Fibroblast of skin of abdomen (primary cell): Measurements from ENCODE around the gene OR1I1.

ENCODE experiments used
- DNase-seq: peaks from one replicate; pipeline ENCODE4 v3.0.0-alpha.2; 2013

The OR1I1 gene

DNA sequence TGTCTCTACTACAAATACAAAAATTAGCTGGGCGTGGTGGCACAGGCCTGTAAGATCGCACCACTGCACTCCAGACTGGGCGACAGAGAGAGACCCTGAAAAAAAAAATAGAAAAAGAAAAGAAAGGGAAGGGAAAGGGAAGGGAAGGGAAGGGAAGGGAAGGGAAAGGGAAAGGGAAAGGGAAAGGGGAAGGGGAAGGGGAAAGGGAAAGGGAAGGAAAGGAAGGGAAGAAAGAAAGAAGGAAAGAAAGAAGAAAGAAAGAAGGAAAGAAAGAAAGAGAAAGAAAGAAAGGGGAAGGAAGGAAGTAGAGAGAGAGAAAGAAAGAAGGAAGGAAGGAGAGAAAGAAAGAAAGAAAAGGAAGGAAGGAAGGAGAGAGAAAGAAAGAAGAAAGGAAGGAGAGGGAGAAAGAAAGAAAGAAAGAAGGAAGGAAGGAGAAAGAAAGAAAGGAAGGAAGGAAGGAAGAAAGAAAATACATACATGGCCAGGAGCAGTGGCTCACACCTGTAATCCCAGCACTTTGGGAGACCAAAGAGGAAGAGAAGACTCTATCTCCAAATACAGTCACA is 17.1 kb downstream of the OR1I1 start:
- no peak for DNase-seq

DNA sequence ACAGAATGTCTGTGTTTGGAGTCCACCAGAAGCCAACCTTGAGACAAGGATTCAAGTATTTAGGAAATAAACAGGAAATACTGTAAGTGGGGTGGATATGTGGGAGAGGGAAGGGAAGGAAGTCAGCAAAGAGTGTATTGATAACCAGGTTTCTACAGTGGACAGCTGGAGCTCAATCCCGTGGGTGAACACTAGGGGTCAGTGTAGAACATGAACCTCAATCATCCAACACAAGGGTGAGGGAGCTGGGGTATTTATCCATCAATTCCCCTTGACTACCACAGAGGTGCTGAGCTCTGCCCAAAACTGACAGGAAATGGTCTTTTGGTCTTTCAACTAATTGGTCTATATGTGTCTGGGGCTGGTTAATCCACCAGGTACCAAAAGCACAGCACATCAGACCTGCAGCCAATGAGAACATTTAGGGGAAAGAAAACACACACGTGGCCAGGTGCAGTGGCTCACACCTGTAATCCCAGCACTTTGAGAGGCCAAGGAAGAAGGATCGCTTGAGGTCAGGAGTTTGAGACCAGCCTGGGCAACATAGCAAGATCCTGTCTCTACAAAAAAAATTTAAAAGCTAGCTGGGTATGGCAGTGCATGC is 19.6 kb downstream of the OR1I1 start:
- DNase-seq: no peak

DNA sequence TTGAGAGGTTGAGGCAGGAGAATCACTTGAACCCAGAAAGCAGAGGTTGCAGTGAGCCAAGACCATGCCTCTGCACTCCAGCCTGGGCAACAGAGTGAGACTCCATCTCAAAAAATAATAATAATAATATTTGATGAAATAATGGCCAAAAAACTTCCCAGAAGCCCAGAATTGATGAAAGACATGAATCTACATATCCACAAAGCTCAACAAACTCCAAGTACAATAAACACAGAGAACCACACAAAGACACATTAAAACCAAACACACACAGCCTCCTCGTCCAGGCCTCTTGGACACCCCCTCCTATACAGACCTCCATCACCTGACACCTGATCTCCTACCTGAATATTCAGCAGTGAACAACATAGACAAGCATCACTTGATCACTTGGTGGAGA is 22.0 kb downstream of the OR1I1 start:
- no peak for DNase-seq

DNA sequence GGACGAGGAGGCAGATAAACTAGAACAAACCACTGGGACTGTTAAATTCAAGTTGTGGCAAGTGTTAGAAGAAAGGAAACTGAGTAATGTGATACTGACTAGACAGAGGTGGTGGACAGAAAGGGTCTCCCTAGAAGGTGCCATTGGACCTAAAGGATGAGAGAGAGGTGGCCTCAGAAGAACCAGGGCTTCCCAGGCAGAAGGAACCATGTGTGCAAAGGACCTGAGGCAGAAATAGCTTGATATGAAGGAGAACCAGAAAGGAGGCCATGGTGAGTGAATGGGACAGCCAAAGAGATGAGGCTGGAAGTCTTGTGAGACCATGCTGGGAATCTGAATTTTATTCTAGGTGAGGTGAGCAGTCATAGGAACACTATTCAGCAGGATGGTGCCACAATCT is 22.4 kb downstream of the OR1I1 start:
- no peak for DNase-seq

DNA sequence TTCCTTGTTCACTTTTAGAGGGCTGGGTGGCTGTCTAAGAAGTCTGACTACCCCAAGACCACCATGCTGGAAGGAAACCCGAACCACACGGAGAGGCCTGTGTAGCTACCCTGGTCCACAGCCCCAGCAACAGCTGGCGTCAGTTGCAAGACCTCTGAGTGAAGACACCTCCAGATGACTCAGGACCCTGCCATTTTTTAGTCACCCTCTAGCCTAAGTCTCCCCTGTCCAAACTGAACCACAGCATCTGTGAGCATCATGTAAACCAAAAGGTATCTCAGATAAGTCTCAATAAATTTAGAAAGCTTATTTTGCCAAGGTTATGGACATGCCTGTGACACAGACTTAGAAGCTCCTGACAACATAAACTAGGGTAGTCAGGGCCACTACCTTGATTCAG is 23.0 kb downstream of the OR1I1 start:
- DNase-seq: no peak

DNA sequence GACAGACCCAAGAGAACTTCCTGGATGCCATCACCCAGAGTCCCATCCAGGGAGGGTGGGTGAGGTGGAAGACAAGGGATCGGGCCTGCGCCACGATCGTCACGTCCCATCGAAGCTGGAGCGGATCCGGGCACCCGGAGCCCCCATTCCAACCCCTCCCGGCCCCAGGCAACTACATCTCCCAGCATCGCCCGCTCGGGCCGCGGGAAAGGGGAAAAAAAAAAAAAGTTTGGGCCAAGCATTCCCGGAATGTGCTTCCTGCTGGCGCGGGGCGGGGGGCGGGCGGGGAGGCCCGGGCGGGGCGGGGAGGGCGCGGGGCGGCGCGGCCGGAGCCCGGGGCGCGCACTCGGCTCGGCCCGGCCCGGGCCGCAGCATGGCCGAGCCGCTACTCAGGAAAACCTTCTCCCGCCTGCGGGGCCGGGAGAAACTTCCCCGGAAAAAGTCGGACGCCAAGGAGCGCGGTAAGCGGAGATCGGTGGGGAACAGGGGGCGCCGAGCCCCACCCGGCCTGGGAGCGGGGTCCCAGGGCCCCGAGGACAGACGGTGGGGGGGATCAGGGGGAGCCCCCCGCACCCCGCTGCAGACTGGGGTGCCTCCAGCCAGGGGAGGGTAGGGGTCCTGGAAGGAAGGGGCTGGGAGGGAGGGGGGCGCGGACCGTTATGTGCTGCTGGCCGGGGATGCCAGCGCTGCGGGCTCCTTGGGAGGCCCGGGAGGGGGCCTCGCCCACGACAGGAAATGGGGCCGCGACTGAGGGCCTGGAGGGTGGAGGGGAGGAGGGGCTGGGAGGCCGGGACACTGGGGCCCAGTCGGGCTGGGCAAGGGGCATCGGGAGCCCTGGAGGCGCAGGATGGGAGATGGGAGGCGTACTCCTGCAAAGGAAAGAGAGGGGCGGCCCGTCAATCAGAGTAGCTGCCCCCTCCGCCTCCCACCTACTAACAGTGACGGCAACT is 25.3 kb downstream of the OR1I1 start, which contains the start of gene SYDE1:
TSS of gene SYDE1 (plus strand) at position 341 of the 950 bp plus-strand sequence. CDS start at position 374, 33 bp downstream.
- peak; percentile 87 for DNase-seq

DNA sequence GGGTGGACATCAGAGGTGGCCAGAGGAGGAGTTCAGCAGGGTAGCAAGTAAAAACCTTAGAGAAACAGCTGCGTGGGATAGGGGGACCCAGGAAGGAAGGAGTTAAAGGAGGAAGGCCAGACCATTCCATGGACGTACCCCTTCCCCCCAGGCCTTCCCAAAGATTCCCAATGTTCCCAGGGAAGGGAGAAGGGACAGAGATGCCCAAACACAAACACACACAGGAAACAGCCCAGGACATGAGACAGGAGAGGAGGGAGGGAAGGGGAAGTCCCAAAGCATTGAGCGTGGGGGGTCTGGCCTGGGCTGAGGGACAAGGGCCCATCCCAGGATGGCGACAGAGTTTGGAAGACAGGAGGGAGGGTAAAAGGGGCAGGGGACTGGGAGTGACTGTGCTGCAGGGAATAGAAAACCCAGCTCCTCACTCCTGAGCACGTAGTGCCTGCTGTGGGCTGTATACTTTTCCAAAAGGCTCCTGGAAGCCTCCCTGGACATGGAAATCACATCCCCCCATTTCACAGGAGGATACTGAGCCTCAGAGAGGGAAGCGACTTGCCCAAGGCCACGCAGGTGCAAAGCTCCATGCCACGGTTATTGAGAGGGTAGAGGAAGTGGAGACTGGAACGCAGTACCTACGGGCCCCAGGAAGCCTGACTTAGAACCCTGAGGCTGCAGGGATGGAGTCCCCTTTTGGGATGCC is 26.3 kb downstream of the OR1I1 start:
- DNase-seq: no peak

DNA sequence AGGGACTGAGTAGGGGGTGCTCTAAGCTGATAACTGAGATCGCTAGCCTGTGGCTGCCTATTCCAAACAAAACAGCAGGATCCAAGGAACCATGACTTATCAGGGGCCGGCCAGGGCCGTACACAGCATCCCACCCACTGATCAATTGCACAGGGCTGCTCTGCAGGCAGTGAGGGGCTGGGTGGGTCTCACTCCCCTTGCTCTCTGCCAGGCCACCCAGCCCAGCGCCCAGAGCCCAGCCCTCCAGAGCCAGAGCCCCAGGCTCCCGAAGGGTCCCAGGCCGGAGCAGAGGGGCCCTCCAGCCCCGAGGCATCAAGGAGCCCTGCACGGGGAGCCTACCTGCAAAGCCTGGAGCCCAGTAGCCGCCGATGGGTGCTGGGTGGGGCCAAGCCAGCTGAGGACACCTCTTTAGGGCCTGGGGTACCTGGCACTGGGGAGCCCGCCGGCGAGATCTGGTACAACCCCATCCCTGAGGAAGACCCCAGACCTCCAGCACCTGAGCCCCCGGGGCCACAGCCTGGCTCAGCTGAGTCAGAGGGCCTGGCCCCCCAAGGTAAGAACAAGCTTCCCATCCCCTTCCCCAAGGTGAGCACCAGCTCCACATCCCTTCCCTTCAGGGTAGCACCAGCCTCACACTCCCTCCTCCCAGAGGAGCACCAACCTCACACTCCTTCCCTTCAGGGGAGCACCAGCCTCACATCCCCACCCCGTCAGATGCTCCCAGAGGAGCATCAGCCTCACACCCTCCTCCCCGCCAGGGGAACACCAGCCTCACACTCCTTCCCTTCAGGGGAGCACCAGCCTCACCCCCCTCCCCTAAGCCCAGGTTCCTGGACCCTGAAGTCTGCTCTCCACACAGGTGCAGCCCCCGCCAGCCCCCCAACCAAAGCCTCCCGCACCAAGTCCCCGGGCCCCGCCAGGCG is 27.1 kb downstream of the OR1I1 start:
- DNase-seq: no peak

DNA sequence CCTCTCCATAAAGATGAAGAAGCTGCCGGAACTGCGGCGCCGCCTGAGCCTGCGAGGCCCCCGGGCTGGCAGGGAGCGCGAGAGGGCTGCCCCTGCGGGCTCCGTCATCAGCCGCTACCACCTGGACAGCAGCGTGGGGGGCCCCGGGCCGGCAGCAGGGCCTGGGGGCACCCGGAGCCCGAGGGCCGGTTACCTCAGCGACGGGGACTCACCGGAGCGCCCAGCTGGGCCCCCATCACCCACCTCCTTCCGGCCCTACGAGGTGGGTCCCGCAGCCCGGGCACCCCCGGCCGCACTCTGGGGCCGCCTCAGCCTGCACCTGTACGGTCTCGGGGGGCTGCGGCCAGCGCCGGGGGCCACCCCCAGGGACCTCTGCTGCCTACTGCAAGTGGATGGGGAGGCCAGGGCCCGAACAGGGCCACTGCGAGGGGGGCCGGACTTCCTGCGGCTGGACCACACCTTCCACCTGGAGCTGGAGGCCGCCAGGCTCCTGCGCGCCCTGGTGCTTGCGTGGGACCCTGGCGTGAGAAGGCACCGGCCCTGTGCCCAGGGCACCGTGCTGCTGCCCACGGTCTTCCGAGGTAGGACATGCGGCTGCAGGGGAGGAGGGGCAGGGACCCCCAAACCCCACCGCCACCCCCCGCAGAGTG is 27.9 kb downstream of the OR1I1 start:
- no peak for DNase-seq

DNA sequence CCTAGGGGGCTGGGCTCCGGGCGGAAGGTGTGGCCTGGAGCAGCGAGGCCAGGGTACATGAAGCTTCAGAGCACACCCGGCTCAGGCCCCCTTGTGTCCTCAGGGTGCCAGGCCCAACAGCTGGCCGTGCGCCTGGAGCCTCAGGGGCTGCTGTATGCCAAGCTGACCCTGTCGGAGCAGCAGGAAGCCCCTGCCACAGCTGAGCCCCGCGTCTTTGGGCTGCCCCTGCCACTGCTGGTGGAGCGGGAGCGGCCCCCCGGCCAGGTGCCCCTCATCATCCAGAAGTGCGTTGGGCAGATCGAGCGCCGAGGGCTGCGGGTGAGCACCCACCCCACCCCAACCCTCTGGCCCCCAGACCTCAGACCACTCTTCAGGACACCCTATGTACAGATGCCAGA is 28.4 kb downstream of the OR1I1 start:
- no peak for DNase-seq

DNA sequence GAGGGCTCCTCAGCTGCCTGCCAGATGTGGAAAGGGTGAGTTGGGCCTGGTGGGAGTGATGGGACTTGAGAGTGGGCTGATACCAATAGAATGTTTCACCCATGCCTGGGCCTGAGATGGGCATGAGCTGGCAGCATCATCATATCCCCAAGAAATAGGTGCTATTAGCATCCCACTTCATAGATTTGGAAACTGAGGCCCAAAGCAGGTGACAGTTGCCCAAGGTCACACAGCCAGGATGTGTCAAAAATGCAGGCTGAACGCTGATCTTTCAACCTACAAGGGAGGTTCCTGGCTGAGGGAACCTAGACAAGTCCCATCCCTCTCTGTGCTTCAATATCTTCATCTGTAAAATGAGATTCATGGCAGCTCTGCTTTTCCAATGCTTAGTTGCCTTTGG is 29.7 kb downstream of the OR1I1 start:
- no peak for DNase-seq

DNA sequence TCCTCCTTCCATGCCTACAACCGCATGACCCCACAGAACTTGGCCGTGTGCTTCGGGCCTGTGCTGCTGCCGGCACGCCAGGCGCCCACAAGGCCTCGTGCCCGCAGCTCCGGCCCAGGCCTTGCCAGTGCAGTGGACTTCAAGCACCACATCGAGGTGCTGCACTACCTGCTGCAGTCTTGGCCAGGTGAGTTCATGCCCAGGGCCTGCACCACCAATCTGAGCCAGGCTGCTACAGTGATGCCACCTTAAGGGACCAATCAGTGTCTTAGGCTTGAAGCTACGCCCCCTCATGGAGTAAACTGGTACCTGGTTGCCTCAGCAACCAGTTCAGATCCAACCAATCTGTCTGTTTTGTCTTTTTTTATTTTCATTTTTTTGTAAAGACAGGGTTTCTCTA is 30.4 kb downstream of the OR1I1 start:
- no peak for DNase-seq

DNA sequence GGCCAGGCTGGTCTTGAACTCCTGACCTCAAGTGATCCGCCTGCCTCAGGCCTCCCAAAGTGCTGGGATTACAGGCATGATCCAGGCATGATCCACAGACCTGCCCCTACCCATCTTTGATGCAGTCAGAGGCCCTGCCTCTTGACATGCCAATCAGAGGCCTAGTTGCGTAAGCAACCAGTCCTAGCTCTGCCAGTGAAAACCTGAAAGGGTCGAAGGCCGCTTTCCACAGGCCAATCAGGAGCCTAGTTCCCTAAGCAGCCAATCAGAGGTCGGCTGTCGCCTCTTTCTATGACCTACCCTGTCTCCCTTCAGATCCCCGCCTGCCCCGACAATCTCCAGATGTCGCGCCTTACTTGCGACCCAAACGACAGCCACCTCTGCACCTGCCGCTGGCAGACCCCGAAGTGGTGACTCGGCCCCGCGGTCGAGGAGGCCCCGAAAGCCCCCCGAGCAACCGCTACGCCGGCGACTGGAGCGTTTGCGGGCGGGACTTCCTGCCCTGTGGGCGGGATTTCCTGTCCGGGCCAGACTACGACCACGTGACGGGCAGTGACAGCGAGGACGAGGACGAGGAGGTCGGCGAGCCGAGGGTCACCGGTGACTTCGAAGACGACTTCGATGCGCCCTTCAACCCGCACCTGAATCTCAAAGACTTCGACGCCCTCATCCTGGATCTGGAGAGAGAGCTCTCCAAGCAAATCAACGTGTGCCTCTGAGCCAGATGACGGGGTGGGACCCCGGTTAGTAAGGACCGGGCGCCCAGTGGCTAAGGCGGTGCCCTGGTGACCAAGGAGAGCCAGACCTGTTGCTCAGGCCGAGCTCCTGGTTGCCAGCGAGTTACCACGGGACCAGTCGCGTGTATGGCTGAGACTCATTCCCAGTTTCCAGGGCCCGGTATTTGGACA is 31.5 kb downstream of the OR1I1 start:
- no peak for DNase-seq

DNA sequence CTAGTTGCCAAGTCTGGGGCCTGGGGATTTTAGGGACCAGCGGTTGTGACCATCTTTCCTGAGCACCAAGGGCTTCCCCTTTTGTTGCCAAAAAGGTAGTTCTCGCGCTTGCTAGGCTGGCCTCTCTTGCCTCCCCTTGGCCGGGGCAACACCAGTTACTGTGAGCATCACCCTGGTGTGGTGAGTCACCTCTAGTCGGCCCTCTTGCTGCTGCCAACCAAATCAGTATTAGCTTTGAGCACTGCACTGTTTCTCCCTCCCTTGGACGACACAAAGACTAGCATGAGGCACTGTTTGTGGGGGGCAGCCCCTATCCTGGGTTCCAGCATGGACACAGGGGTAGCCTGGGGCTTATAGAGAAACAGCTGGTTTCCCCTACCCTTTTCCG is 32.1 kb downstream of the OR1I1 start:
- no peak for DNase-seq

DNA sequence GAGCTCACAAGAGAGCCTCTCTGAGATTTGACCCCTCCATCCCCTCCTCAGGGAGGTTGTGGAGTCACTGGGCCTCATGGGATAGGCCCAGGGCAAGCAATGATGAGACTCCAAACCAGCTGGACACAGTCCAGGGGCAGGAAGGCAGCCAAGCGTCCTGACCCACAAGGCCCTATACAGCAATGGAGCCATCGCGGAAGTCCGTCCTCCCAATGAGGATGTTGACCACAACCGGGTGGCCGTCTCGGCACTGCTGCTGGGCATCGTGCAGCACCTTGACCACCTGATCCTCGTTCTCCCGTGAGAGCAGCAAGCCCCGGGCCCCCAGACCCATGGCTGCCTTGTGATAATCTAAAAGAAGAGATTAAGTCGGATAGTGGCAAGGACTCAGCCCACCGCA is 33.1 kb downstream of the OR1I1 start:
- DNase-seq: peak; percentile 23

DNA sequence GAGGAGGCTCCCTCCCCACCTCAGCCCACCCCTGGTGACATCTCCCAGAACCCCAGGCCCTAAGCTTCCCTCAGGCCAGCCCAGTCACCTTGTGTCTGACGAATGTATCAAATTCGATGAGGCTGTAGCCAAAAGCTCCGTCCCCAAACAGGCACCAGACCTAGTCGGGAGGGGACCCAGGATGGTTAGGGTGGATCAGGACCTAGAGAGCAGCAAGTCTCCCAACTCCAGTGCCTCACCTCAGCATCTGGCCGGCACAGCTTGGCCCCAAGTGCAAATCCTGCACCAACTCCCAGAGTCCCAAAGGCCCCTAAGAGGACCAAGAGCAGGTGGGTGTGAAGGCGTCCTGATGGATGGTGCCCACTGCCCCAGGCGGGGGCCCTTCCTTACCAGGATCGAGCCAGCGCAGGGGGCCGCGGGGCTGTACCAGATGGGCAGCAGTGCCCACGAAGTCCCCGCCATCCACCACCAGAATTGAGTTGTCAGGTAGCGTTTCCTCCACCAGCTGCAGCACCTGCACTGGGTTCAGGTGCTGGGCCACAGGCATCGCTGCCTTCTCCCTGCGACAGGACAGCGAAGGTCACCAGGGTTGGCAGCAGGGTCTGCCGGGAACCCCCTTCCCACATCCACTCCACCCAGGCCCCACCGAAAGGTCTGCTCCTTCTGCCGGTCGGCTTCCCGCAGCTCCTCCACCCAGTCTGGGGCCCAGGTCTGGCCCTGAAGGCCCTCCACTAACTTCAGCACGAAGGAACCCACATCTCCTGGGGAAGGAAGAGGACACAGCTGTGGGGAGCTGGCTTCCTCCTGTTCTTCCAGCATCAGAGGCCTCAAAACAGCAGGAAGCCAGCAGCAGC is 34.0 kb downstream of the OR1I1 start:
- DNase-seq: no peak

DNA sequence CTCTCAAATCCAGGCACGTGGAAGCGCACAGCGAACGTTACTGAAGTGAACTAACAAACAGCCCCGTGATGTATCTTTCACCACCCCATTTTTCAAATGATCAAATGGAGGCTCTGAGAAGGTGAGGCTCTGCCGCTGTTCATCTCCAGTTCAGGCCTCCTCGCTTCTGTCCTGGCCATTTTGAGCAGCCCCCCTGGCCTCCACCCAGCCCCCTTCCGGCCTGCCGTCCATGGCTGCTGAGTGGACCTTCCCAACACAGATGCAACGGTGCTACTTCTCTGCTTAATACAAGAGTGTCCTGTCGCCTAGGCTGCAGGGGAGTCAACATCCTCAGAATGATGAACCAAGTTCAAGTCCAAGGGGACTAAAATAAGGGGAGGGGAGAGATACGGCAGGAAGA is 34.8 kb downstream of the OR1I1 start:
- DNase-seq: no peak

DNA sequence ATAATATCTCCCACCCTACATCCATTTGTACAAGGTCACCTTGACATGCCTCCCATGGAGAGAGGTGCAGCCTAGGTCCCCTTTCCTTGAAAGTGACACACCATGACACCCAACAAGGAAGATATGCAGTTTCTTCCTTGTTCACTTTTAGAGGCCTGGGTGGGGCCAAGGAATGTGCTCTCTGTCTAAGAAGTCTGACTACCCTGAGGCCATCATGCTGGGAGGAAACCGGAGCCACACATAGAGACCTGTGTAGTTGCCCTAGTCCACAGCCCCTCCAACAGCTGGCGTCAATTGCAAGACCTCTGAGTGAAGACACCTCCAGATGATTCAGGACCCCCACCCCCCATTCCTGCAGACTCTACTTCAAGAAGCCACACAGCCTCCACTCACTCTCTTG is 36.2 kb downstream of the OR1I1 start:
- DNase-seq: no peak

DNA sequence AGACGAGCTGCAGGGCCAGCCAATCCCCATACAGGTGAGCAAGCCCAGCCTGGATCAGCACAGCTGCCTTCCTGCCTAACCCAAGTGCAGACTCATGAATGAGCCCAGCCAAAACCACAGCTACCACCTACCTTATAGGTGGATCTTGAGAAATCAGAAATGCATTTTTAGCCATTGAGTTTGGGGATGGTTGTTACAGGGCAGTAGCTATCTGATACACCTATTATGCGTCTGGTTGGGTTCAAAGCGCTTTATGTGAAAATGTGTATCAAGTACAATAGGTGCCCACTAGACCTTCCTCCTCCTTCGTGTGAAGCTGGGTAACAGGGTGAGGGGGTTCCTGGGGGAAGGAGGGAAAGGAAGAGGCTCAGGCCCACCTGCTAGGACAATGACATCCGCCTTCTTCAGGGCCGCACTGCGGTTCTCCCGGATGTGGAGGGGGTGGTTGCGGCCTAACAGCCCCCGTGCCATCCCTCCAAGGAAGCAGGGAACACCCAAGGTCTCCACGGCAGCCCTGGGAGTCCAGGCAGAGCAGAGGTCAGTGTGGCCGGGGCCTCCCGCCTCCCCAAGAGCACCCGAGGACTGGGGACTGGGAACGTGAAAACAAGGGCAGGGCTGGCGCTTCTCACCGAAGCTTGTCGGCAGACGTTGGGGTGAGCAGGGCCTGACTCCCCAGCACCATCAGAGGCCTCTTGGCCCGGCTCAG is 36.9 kb downstream of the OR1I1 start:
- DNase-seq: no peak
